Measurements from ENCODE around the gene DMBT1.

Gene DMBT1

DNA sequence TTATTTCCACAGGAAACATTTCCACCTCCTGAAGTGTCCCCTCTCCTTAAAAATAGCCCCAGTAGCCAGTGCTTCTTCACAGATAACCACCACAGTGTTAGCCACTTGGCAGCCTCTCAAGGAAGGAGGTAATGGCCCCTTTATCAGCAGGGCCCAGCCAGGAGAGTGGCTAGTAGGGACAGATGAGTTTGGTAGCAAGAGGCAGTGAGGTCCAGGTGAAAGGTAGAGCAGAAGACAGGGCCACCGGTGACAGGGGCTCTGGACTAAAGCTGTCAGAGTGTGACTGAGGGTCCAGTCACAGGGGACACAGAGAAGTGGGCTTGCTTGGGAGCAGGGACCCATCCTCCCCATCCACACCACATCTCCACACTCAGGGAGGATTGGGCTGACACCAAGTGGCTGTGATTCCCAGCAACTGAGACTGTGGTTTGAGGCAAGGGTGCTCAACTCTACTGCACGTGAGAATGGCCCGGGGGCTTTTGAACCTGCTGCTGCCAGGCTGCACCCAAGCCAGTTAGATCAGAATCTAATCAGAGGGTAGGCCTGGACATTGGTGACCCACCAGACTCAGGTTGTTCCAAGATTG lies 86.9 kb downstream of the DMBT1 start:
- DNase-seq (ENCODE audit: extremely low spot score), result no peak
- POLR2A ChIA-PET, result no interaction called here
- no peak for TF ChIP-seq ELF4 (IDR thresholded peaks at IDR 0.05)
- TF ChIP-seq, protein P1, sequence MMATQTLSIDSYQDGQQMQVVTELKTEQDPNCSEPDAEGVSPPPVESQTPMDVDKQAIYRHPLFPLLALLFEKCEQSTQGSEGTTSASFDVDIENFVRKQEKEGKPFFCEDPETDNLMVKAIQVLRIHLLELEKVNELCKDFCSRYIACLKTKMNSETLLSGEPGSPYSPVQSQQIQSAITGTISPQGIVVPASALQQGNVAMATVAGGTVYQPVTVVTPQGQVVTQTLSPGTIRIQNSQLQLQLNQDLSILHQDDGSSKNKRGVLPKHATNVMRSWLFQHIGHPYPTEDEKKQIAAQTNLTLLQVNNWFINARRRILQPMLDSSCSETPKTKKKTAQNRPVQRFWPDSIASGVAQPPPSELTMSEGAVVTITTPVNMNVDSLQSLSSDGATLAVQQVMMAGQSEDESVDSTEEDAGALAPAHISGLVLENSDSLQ (IDR thresholded peaks at IDR 0.05), result no peak
- TF ChIP-seq LEF1 (IDR thresholded peaks at IDR 0.05; ENCODE audit: borderline replicate concordance), result no peak
- TF ChIP-seq CTBP1 (IDR thresholded peaks at IDR 0.05; ENCODE audit: borderline replicate concordance), result no peak
- TF ChIP-seq FOXM1 (IDR thresholded peaks at IDR 0.05; ENCODE audit: borderline replicate concordance), result no peak
- TF ChIP-seq ZNF384 (IDR thresholded peaks at IDR 0.05), result no peak
- no peak for TF ChIP-seq ARNT (IDR thresholded peaks at IDR 0.05)
- no peak for TF ChIP-seq L3MBTL2 (conservative IDR thresholded peaks at IDR 0.05)
- no peak for TF ChIP-seq HDGF (IDR thresholded peaks at IDR 0.05; ENCODE audit: borderline replicate concordance)
- no peak for TF ChIP-seq SP1 (IDR thresholded peaks at IDR 0.05)
- no peak for TF ChIP-seq NFRKB (IDR thresholded peaks at IDR 0.05)
- no peak for TF ChIP-seq FOXA1 (IDR thresholded peaks at IDR 0.05)
- TF ChIP-seq TARDBP (IDR thresholded peaks at IDR 0.05), result no peak
- no peak for TF ChIP-seq BHLHE40 (IDR thresholded peaks at IDR 0.05; ENCODE audit: borderline replicate concordance)
- TF ChIP-seq SUZ12 (IDR thresholded peaks at IDR 0.05), result no peak
- no peak for TF ChIP-seq FOXK2 (IDR thresholded peaks at IDR 0.05)
- CTCF ChIA-PET, result interaction anchor here (1.2 kb wide), 1 partner anchor 10 kb away, joined by 5 read pairs; no protein-coding TSS in a partner anchor

GRCh38 chr10:122648599-122649428 lies 88.3 kb downstream of the DMBT1 start:
- DNase-seq (ENCODE audit: extremely low spot score), result peak; percentile 75
- ChIA-PET POLR2A (interaction anchor here (1.0 kb wide), 1 partner anchor 57 kb away, joined by 3 read pairs; no protein-coding TSS in a partner anchor), CTCF (interaction anchor here (0.6 to 1.7 kb wide), 8 partner anchors 9 to 453 kb away, joined by 3 to 6 read pairs (median 4); no protein-coding TSS in a partner anchor)
- TF ChIP-seq L3MBTL2 (conservative IDR thresholded peaks at IDR 0.05), result no peak
- TF ChIP-seq, protein P1 (IDR thresholded peaks at IDR 0.05), result no peak
- no peak for TF ChIP-seq ARNT (IDR thresholded peaks at IDR 0.05)
- no peak for TF ChIP-seq FOXM1 (IDR thresholded peaks at IDR 0.05; ENCODE audit: borderline replicate concordance)
- TF ChIP-seq SUZ12 (IDR thresholded peaks at IDR 0.05), result no peak
- TF ChIP-seq FOXA1 (IDR thresholded peaks at IDR 0.05), result no peak

GRCh38 chr10:122649903-122650302 lies 89.3 kb downstream of the DMBT1 start:
- POLR2A ChIA-PET, result interaction anchor here (1.0 kb wide), 1 partner anchor 56 kb away, joined by 3 read pairs; no protein-coding TSS in a partner anchor
- no peak for DNase-seq (ENCODE audit: extremely low spot score)
- TF ChIP-seq BHLHE40 (IDR thresholded peaks at IDR 0.05; ENCODE audit: borderline replicate concordance) (no peak), LEF1 (IDR thresholded peaks at IDR 0.05; ENCODE audit: borderline replicate concordance) (no peak), ARNT (IDR thresholded peaks at IDR 0.05) (no peak), FOXK2 (IDR thresholded peaks at IDR 0.05) (no peak), TARDBP (IDR thresholded peaks at IDR 0.05) (no peak), CTBP1 (IDR thresholded peaks at IDR 0.05; ENCODE audit: borderline replicate concordance) (no peak), FOXM1 (IDR thresholded peaks at IDR 0.05; ENCODE audit: borderline replicate concordance) (no peak), L3MBTL2 (conservative IDR thresholded peaks at IDR 0.05) (no peak), NFRKB (IDR thresholded peaks at IDR 0.05) (no peak)
- CTCF ChIA-PET, result interaction anchor here (0.7 kb wide), 1 partner anchor 52 kb away, joined by 3 read pairs; no protein-coding TSS in a partner anchor

GRCh38 chr10:122650331-122650730 lies 89.8 kb downstream of the DMBT1 start:
- no peak for TF ChIP-seq HDGF (IDR thresholded peaks at IDR 0.05; ENCODE audit: borderline replicate concordance)
- POLR2A ChIA-PET, result interaction anchor here (1.0 kb wide), 1 partner anchor 56 kb away, joined by 3 read pairs; no protein-coding TSS in a partner anchor
- DNase-seq (ENCODE audit: extremely low spot score), result no peak
- CTCF ChIA-PET, result interaction anchor here (0.7 kb wide), 1 partner anchor 51 kb away, joined by 3 read pairs; no protein-coding TSS in a partner anchor

- no peak for DNase-seq (ENCODE audit: extremely low spot score)
- POLR2A ChIA-PET, result no interaction called here
- CTCF ChIA-PET, result interaction anchor here (0.6 kb wide), 1 partner anchor 95 kb away, joined by 3 read pairs; no protein-coding TSS in a partner anchor
- no peak for TF ChIP-seq ARNT (IDR thresholded peaks at IDR 0.05)
- TF ChIP-seq FOXA1 (IDR thresholded peaks at IDR 0.05), result no peak
- no peak for TF ChIP-seq SP1 (IDR thresholded peaks at IDR 0.05)
- TF ChIP-seq, protein P1 (IDR thresholded peaks at IDR 0.05), result no peak
- TF ChIP-seq TARDBP (IDR thresholded peaks at IDR 0.05), result no peak
- no peak for TF ChIP-seq FOXM1 (IDR thresholded peaks at IDR 0.05; ENCODE audit: borderline replicate concordance)
Observed at GRCh38 chr10:122655524-122656307, 95.2 kb downstream of the DMBT1 start.

DNA sequence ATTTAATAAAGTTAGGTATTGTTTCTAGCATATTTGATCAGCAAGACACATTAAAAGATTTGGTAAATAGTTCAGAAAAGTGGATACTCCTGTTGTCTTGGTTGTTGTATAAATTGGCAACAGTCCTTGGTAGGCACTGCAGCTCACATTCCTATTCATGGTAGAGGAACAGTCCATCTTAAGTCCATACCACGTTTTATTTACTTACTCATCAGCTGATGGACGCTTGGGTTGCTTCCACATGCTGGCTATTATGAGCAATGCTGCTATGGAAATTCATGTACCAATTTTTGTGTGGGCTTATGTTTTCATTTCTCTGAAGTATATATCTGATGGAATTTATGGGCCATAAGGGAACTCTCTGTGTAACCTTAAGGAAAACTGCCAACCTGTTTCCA lies 95.8 kb downstream of the DMBT1 start:
- ChIA-PET POLR2A (no interaction called here), CTCF (no interaction called here)
- no peak for DNase-seq (ENCODE audit: extremely low spot score)
- TF ChIP-seq BHLHE40 (IDR thresholded peaks at IDR 0.05; ENCODE audit: borderline replicate concordance) (no peak), L3MBTL2 (conservative IDR thresholded peaks at IDR 0.05) (no peak), HDGF (IDR thresholded peaks at IDR 0.05; ENCODE audit: borderline replicate concordance) (no peak), LEF1 (IDR thresholded peaks at IDR 0.05; ENCODE audit: borderline replicate concordance) (no peak), FOXM1 (IDR thresholded peaks at IDR 0.05; ENCODE audit: borderline replicate concordance) (no peak), ZNF384 (IDR thresholded peaks at IDR 0.05) (no peak), FOXA1 (IDR thresholded peaks at IDR 0.05) (no peak), SP1 (IDR thresholded peaks at IDR 0.05) (no peak), FOXK2 (IDR thresholded peaks at IDR 0.05) (no peak), TARDBP (IDR thresholded peaks at IDR 0.05) (no peak), NFRKB (IDR thresholded peaks at IDR 0.05) (no peak)
- TF ChIP-seq, protein P1 (IDR thresholded peaks at IDR 0.05), result no peak

Measured in HEK293T (cell line).